Smooth muscle cell (in vitro differentiated cells): ENCODE results near the gene HAS3. TPM values are rescaled to one million over a fixed set of nuclear protein-coding genes. Genes with fewer than 3 reads are reported as not detected.
A peak's percentile ranks its signal among the peaks of the same experiment; 100 is the strongest.

Experiments
- DNase-seq: peaks from one replicate; lab custom pipeline; 2025; ENCODE audit not compliant: unreplicated experiment; lab: John Stamatoyannopoulos, UW
- H2AFZ ChIP-seq: fragments of 200-600 bp; sonication (generic); 2 replicates; pipeline ENCODE4 v1.6.0; 2016; ENCODE audit warnings: antibody characterized with exemption, low read depth, mild to moderate bottlenecking
- H3F3A ChIP-seq: fragments of 200-600 bp; sonication (generic); 2 replicates; pipeline ENCODE4 v1.6.0; 2017; ENCODE audit warnings: antibody characterized with exemption, low read depth
- H3K27ac ChIP-seq: fragments of 200-600 bp; sonication (generic); 2 replicates; pipeline ENCODE4 v1.5.1; 2016; ENCODE audit warnings: low read depth, mild to moderate bottlenecking
- H3K27me3 ChIP-seq: fragments of 200-600 bp; sonication (generic); 2 replicates; pipeline ENCODE4 v1.6.1; 2016; ENCODE audit warnings: low read depth, mild to moderate bottlenecking
- H3K36me3 ChIP-seq: fragments of 200-600 bp; sonication (generic); 2 replicates; pipeline ENCODE4 v1.5.1; 2016; ENCODE audit warnings: low read depth
- H3K4me1 ChIP-seq: fragments of 200-600 bp; sonication (generic); 2 replicates; pipeline ENCODE4 v1.5.1; 2016; ENCODE audit warnings: low read depth
- H3K4me2 ChIP-seq: fragments of 200-600 bp; sonication (generic); 2 replicates; pipeline ENCODE4 v1.6.0; 2016; ENCODE audit warnings: mild to moderate bottlenecking
- H3K4me3 ChIP-seq: fragments of 200-600 bp; sonication (generic); 2 replicates; pipeline ENCODE4 v1.5.1; 2016; ENCODE audit warnings: mild to moderate bottlenecking
- H3K79me2 ChIP-seq: fragments of 200-600 bp; sonication (generic); 2 replicates; pipeline ENCODE4 v1.6.0; 2016; ENCODE audit warnings: low read depth, mild to moderate bottlenecking
- H3K9ac ChIP-seq: fragments of 200-600 bp; sonication (generic); 2 replicates; pipeline ENCODE4 v1.6.0; 2016; ENCODE audit warnings: low read depth
- H3K9me3 ChIP-seq: fragments of 200-600 bp; sonication (generic); replicated peaks from 2 replicates; pipeline ENCODE4 v1.5.1; 2016; ENCODE audit warnings: low read depth
- H4K20me1 ChIP-seq: fragments of 200-600 bp; sonication (generic); 2 replicates; pipeline ENCODE4 v1.6.0; 2016; ENCODE audit warnings: low read depth
- CTCF ChIP-seq: fragments of 200-600 bp; sonication (generic); IDR thresholded peaks from 2 replicates; pipeline ENCODE4 v1.5.1; 2017; ENCODE audit warnings: borderline replicate concordance, mild to moderate bottlenecking, antibody characterized with exemption; ENCODE audit not compliant: insufficient read depth, poor library complexity, severe bottlenecking
- WGBS: methylation state at CpG from one replicate; pipeline ENCODE4 v1.1.7; 2016; ENCODE audit warnings: low lambda C conversion rate; 5-methylcytosine and 5-hydroxymethylcytosine counted together
- polyA plus RNA-seq: library from polyadenylated mRNA; unstranded; fragments of >200 nt; fragmentation: Nextera tagmentation; extraction: Ambion mirVana; gene quantifications from 2 replicates; pipeline ENCODE4 v1.2.1, GENCODE V29; 2016
- total RNA-seq: library from RNA; depleted of rRNA; stranded (reverse); fragments of >200 nt; gene quantifications from 2 replicates; pipeline ENCODE4 v1.2.3, GENCODE V29; 2014

Gene HAS3
- total and polyA plus RNA-seq, 2 experiments from 2014 or later, result 0.39 to 2.7 TPM

DNA sequence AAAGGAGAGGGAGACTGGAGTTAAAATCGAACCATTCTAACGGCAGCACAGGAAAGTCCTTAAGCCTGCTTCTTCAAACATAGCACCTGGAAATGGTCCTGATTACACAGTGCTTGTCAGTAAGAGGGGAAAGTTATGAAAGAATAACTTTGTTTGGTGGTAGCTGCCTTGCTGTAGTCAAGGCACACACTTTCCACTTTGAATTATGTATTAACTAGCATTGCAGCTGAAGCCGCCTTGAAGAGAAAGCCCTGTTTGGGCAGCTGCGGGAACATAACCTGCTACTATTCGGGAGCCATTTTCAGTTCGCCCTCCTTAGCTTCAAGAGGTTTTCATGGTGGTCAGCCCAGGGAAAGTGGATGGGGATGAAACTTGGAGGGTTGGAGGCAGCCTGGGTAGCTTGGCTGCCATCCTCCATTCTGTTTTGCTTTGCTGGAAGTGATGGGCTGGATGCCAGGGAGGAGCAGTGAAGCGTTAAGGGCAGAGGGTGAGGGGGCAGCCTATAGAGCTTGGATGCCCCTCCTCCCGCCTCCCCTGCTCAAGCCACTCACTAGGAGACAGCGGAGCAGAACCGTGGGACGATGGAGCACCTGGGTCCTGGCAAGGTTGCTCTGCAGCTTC, 5.3 kb upstream of the HAS3 start:
- H3K27me3 ChIP-seq, result peaks cover 8% of the 10 kb centered on the region
- 83% methylated on average over 11 of the region's 11 CpGs for whole genome bisulfite sequencing
- no peaks in the 10 kb centered on the region for H4K20me1 ChIP-seq
- H3K79me2 ChIP-seq, result no peaks in the 10 kb centered on the region
- no peaks in the 10 kb centered on the region for H3K36me3 ChIP-seq
- no peak overlapping the region for H3K9ac ChIP-seq
- peaks cover 2% of the 10 kb centered on the region for H3K4me1 ChIP-seq
- no peak overlapping the region for H3K27ac ChIP-seq
- DNase-seq, result no peak
- no peak overlapping the region for H3K4me3 ChIP-seq
- H2AFZ ChIP-seq, result no peak overlapping the region
- H3F3A ChIP-seq, result peaks cover under 1% of the 10 kb centered on the region
- TF ChIP-seq CTCF, result no peak
- H3K4me2 ChIP-seq, result no peak overlapping the region
- no peaks in the 10 kb centered on the region for H3K9me3 ChIP-seq

GRCh38 chr16:69106491-69107315, 1.2 kb downstream of the HAS3 start:
- Histone ChIP-seq H3K9me3 (no peaks in the 10 kb centered on the region), H3K27me3 (peaks cover 47% of the 10 kb centered on the region), H3K36me3 (no peaks in the 10 kb centered on the region), H3K4me2 (peak overlapping the region; percentile 95), H3K4me3 (peak overlapping the region; percentile 55), H3K4me1 (peaks cover 17% of the 10 kb centered on the region), H3F3A (peaks cover 3% of the 10 kb centered on the region), H2AFZ (no peak overlapping the region), H3K79me2 (no peaks in the 10 kb centered on the region), H4K20me1 (peaks cover 42% of the 10 kb centered on the region), H3K9ac (no peak overlapping the region), H3K27ac (no peak overlapping the region)
- TF ChIP-seq CTCF, result no peak
- WGBS, result 3% methylated on average over 52 of the region's 55 CpGs
- no peak for DNase-seq

DNA sequence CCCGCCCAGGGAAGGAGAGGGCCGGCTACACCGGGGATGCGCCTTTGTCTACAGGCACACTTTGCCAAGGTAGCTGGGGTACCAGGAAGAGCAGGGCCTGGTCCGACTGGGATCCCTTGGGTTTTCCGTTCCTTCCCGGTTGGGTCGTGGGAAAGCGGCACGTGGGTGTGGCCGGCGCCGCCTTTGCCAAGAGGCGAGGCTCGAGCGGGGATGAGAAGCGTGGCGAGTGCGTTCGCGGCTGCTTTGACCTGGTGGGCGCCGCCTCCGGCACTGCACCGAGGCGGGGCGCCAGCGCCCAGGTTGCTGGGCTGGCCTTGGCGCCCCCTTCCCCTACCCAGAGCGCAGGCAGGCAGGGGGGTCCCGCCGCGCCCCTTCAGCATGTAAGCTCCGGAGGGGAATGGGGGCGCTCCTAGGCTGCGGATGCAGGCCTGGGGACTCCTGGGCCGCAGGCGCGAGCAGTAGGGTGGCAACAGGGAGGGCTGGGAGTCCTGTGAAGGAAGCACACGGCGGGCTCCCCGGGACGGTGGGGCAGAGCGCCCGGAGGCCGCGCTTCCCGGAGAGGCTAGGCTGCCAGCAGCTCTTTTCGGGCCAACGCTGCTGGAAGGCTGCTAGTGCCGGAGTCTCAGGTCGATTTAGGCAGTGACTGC, 2.0 kb downstream of the HAS3 start:
- Histone ChIP-seq H3K27ac (no peak overlapping the region), H3F3A (peaks cover 3% of the 10 kb centered on the region), H3K36me3 (no peaks in the 10 kb centered on the region), H3K27me3 (peaks cover 47% of the 10 kb centered on the region), H3K79me2 (no peaks in the 10 kb centered on the region), H3K9ac (no peak overlapping the region), H3K4me3 (peak overlapping the region; percentile 55), H3K4me2 (peak overlapping the region; percentile 95), H3K4me1 (peaks cover 17% of the 10 kb centered on the region), H2AFZ (no peak overlapping the region), H4K20me1 (peaks cover 49% of the 10 kb centered on the region), H3K9me3 (no peaks in the 10 kb centered on the region)
- TF ChIP-seq CTCF, result no peak
- DNase-seq, result no peak
- 3% methylated on average over 49 of the region's 52 CpGs for WGBS
